Ascending aorta (tissue), 2 donors: ENCODE data around the gene KIF9. TPM values are rescaled to one million over a fixed set of nuclear protein-coding genes. Genes with fewer than 3 reads are reported as not detected.

ENCODE experiments used
- DNase-seq, 2 donors: peaks; one replicate each; pipeline ENCODE4 v3.0.0-alpha.2; 2019; ENCODE audit warnings: low spot score in 2 of 2
- H3K27ac ChIP-seq, 2 donors: fragments of 200-600 bp; sonication (generic); one replicate each; pipeline ENCODE4 v1.5.1; 2016 to 2017; ENCODE audit warnings: mild to moderate bottlenecking in 1 of 2
- H3K27me3 ChIP-seq: fragments of 200-600 bp; sonication (generic); one replicate; pipeline ENCODE4 v1.5.1; 2017
- H3K36me3 ChIP-seq, 2 donors: fragments of 200-600 bp; sonication (generic); one replicate each; pipeline ENCODE4 v1.5.1; 2016
- H3K4me1 ChIP-seq, 2 donors: fragments of 200-600 bp; sonication (generic); one replicate each; pipeline ENCODE4 v1.5.1; 2016 to 2017; ENCODE audit warnings: mild to moderate bottlenecking in 1 of 2
- H3K4me3 ChIP-seq, 2 donors: fragments of 200-600 bp; sonication (generic); one replicate each; pipeline ENCODE4 v1.5.1; 2016 to 2017; ENCODE audit warnings: mild to moderate bottlenecking in 1 of 2
- H3K9me3 ChIP-seq, 2 donors: fragments of 200-600 bp; sonication (generic); one replicate each; pipeline ENCODE4 v1.5.1; 2016
- CTCF ChIP-seq, 3 experiments: fragments of 200-600 bp in 2 of 3; fragments of 450-650 bp in 1 of 3; sonication (generic) in 2 of 3; IDR thresholded peaks; one replicate each; pipeline ENCODE4 v1.5.1; 2016 to 2019; ENCODE audit warnings: antibody characterized with exemption in 3 of 3, mild to moderate bottlenecking in 1 of 3, moderate library complexity in 1 of 3
- intact Hi-C: fragments of 100-400 bp; cut with DNase I; formaldehyde crosslinking; loops from one replicate; pipeline ENCODE4 v1.15.1; 2023
- total RNA-seq: library from RNA; depleted of rRNA; stranded (reverse); fragments of >200 nt; gene quantifications from one replicate; pipeline ENCODE4 v1.1.0, GENCODE V29; 2016

KIF9 gene
- total RNA-seq, 1 donor from 2014 or later: not detected

DNA sequence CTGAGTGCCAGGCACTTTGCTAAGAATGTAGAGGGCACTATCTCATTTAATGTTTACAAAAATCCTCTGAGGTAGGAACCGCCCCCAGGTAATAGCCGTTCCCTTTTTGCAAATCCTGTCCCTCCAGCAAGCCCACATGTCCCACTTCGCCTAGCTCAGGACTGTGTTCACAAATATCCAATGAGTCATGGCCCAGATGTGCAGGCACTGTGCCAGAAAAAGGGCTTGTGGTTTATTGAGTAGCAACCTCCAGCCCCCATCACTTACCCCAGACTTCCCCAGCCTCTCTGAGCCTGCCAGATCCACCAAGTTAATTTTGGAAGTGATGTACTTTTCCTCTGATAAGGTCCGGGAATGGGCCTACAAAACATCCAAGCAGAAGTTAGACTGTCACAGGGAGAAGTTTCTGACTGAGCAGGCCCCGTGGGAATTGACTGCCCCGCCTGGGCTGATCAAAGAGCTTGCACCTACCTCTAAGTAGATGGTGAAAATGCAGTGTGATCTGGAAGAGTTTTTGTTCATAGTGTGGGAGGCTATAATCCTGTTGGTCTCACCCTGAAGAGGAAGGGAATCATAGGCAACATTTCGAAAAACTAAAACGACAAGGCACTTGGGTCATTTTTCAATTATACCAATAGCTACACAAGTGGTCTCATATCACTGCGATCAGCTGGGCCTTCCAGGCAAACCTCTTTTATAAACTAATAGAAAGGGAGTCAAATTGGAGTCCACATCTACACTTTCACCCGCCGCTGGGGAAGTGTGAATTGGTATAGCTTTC, 15.7 kb downstream of the KIF9 start:
- H3K4me3 ChIP-seq: no peak overlapping the region

DNA sequence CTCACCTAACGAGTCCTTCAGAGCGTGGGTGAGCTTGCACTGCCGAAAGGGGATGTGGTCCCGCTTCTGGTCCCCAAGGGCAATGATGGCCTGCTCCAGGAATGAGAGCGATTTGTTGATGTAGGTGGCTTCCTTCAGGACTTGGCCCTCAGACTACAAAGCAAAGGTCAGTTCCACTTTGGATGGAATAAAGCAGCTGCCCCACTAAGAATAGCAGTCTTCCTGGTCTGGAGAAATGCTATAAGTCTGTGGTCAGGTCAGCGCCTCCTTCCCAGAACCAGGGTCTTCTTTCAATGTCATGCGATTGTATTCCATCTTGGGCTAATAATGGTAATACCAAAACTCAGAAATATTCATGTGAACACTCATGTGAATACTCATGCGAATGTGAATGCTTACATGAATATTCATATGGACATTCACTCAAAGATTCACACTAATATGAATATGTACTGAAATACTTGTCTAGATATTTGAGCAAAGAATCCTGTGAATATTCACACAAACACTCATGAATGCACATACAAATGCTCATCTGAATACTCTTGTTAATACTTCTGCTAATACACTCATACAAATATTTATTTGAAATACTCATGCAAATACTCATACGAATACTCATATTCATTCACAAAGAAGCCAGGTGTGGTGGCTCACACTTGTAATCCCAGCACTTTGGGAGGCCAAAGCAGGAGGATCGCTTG, 16.7 kb downstream of the KIF9 start:
- Histone ChIP-seq H3K9me3 (no peaks in the 10 kb centered on the region), H3K4me1 (peaks cover 0 to 5% of the 10 kb centered on the region in 2 donors), H3K27me3 (no peaks in the 10 kb centered on the region), H3K36me3 (no peaks in the 10 kb centered on the region), H3K27ac (no peak overlapping the region), H3K4me3 (no peak overlapping the region)
- intact Hi-C loops: no loop called here
- peak in 1 of 2 donors; percentile 22 for DNase-seq
- no peak for TF ChIP-seq CTCF (IDR thresholded peaks at IDR 0.05)

More for the DNA sequence above, 15.7 kb downstream of the KIF9 start:
- H3K27me3 ChIP-seq: no peaks in the 10 kb centered on the region
- no peaks in the 10 kb centered on the region for H3K9me3 ChIP-seq
- H3K4me1 ChIP-seq: peaks cover 0 to 5% of the 10 kb centered on the region in 2 donors
- peak; percentile 51 to 83 for DNase-seq
- no peak overlapping the region for H3K27ac ChIP-seq
- no peak for TF ChIP-seq CTCF (IDR thresholded peaks at IDR 0.05)
- H3K36me3 ChIP-seq: peaks cover 0 to 3% of the 10 kb centered on the region in 2 donors
- intact Hi-C loops: no loop called here

DNA sequence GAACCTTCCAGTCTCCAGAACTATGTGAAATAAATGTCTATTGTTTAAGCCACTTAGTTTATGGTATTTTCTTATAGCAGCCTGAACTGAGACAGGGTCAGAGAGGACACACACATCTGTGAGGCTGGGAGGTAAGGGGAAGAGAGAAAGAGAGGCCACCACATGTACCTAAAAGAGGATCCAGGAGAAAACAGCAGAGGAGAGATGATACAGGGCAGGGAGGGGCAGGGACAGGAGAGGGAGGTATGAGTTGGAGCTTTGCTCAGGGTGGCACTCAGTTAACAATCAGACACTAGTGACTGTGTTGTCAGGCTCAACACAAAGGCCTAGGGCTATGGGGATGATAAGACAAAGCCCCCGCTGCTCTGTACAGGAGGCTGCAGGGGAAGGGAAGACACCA, 17.6 kb downstream of the KIF9 start:
- Histone ChIP-seq H3K4me3 (no peak overlapping the region), H3K36me3 (no peaks in the 10 kb centered on the region)

DNA sequence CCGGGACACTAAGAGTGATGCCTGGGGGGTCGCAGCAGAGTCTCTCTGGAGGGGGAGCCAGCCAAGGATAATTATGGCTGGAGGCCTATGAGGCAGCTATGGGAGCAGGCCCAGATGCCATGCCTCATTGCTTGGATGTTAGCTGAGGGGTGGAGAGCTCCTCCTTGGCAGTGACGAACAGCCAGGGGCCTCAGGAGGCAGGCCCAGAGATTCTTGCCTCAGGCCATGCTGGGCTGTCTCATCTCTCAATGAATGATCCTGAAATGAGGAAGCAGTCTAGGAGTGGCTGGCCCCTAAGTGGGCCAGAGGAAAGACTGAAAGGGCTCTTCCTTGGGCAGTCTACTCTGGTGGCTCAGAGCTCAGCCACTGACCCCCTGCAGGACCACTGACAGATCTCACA, 21.3 kb downstream of the KIF9 start:
- H3K27me3 ChIP-seq: no peaks in the 10 kb centered on the region
- H3K9me3 ChIP-seq: no peaks in the 10 kb centered on the region
- TF ChIP-seq CTCF (IDR thresholded peaks at IDR 0.05): no peak
- no peak overlapping the region for H3K27ac ChIP-seq
- H3K4me1 ChIP-seq: no peaks in the 10 kb centered on the region
- H3K4me3 ChIP-seq: no peak overlapping the region
- intact Hi-C loops: no loop called here
- H3K36me3 ChIP-seq: no peaks in the 10 kb centered on the region
- DNase-seq: no peak

More for the DNA sequence above, 17.6 kb downstream of the KIF9 start:
- H3K27me3 ChIP-seq: no peaks in the 10 kb centered on the region
- peak in 1 of 2 donors; percentile 45 for DNase-seq
- no peak overlapping the region for H3K27ac ChIP-seq
- TF ChIP-seq CTCF (IDR thresholded peaks at IDR 0.05): no peak
- H3K9me3 ChIP-seq: no peaks in the 10 kb centered on the region
- intact Hi-C loops: no loop called here
- peaks cover 0 to 5% of the 10 kb centered on the region in 2 donors for H3K4me1 ChIP-seq

DNA sequence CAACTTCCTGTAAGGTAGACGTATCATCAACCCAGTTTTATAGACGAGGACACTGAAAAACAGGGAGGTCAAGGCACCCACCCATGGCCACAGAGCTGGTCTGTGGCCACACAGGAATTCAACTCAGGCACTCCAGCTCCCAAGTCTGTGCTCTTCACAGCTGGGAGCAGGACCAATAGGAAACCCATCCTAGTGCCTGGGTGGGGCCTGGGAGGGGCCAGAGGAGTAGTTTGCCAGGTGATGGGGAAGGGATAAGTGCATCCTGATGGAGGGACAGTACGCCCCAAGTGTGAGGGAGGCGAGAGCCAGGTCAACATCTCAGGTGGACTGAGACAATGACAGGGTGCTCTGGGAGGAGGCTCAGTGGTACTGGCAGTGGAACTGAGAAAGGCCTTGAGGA, 22.0 kb downstream of the KIF9 start:
- TF ChIP-seq CTCF (IDR thresholded peaks at IDR 0.05): no peak
- Histone ChIP-seq H3K27me3 (no peaks in the 10 kb centered on the region), H3K4me3 (no peak overlapping the region), H3K36me3 (no peaks in the 10 kb centered on the region), H3K9me3 (no peaks in the 10 kb centered on the region), H3K27ac (no peak overlapping the region), H3K4me1 (no peaks in the 10 kb centered on the region)
- intact Hi-C loops: no loop called here
- DNase-seq: peak in 1 of 2 donors; percentile 19
